SK-N-SH (cell line): ENCODE data around the gene CKMT2.

Experiments
- EZH2phosphoT487 ChIP-seq: fragments of 200-600 bp; sonication (generic); IDR thresholded peaks from 2 replicates; pipeline ENCODE4 v1.6.1; 2017; ENCODE audit warnings: low read depth, mixed run types, mild to moderate bottlenecking, antibody characterized with exemption, moderate library complexity, borderline replicate concordance
- POLR2AphosphoS5 ChIP-seq: IDR thresholded peaks from 2 replicates; pipeline ENCODE4 v1.6.1; 2012; ENCODE audit warnings: low read depth, low read length

GRCh38 chr5:81232464-81233079 lies 550 bp upstream of the CKMT2 start:
- TF ChIP-seq POLR2AphosphoS5 (no peak), EZH2phosphoT487 (no peak)
